ENCODE data around the gene TRNP1. TPM values are rescaled to one million over a fixed set of nuclear protein-coding genes. Genes with fewer than 3 reads are reported as not detected.

The TRNP1 gene
- total RNA-seq, 2 donors from 2014 or later = 0.22 TPM; not detected in 1

GRCh38 chr1:27032119-27032461 is 38.6 kb downstream of the TRNP1 start:
- peaks cover 3% of the 10 kb centered on the region for H3K36me3 Mint-ChIP-seq (ENCODE audit: low read depth)
- peaks cover 7% of the 10 kb centered on the region for H3K4me1 Mint-ChIP-seq
- no peaks in the 10 kb centered on the region for H3K9me3 ChIP-seq (ENCODE audit: control insufficient read depth, low read length, poor library complexity, severe bottlenecking)
- H3K27me3 Mint-ChIP-seq = peaks cover 7% of the 10 kb centered on the region
- no peak overlapping the region for H3K4me3 Mint-ChIP-seq
- no peak overlapping the region for H3K27ac Mint-ChIP-seq
- DNase-seq (no peak), ATAC-seq (no peak)

GRCh38 chr1:27033043-27033746 is 39.7 kb downstream of the TRNP1 start:
- Mint-ChIP-seq H3K36me3 (ENCODE audit: low read depth) (no peaks in the 10 kb centered on the region), H3K27me3 (peaks cover 8% of the 10 kb centered on the region), H3K4me3 (no peak overlapping the region), H3K27ac (no peak overlapping the region), H3K4me1 (peaks cover 4% of the 10 kb centered on the region)
- no peak for DNase-seq
- no peaks in the 10 kb centered on the region for H3K9me3 ChIP-seq (ENCODE audit: control insufficient read depth, low read length, poor library complexity, severe bottlenecking)
- ATAC-seq = no peak

GRCh38 chr1:27035344-27035743 is 41.9 kb downstream of the TRNP1 start:
- no peak overlapping the region for H3K4me3 Mint-ChIP-seq
- ATAC-seq = no peak
- no peak overlapping the region for H3K27ac Mint-ChIP-seq
- H3K27me3 Mint-ChIP-seq = peaks cover 20% of the 10 kb centered on the region
- H3K9me3 ChIP-seq (ENCODE audit: control insufficient read depth, low read length, poor library complexity, severe bottlenecking) = no peaks in the 10 kb centered on the region
- H3K4me1 Mint-ChIP-seq = peaks cover 4% of the 10 kb centered on the region
- H3K36me3 Mint-ChIP-seq (ENCODE audit: low read depth) = no peaks in the 10 kb centered on the region
- no peak for DNase-seq

- Mint-ChIP-seq H3K27me3 (peaks cover 25% of the 10 kb centered on the region), H3K4me3 (no peak overlapping the region), H3K27ac (no peak overlapping the region), H3K4me1 (peaks cover 4% of the 10 kb centered on the region), H3K36me3 (ENCODE audit: low read depth) (no peaks in the 10 kb centered on the region)
- no peak for DNase-seq
- H3K9me3 ChIP-seq (ENCODE audit: control insufficient read depth, low read length, poor library complexity, severe bottlenecking) = no peaks in the 10 kb centered on the region
- no peak for ATAC-seq
Observed at GRCh38 chr1:27036718-27037117, 43.2 kb downstream of the TRNP1 start.

GRCh38 chr1:27037518-27037917 is 44.0 kb downstream of the TRNP1 start:
- Mint-ChIP-seq H3K27ac (no peak overlapping the region), H3K4me1 (peaks cover 4% of the 10 kb centered on the region), H3K36me3 (ENCODE audit: low read depth) (no peaks in the 10 kb centered on the region), H3K4me3 (no peak overlapping the region), H3K27me3 (peaks cover 28% of the 10 kb centered on the region)
- ATAC-seq = no peak
- no peaks in the 10 kb centered on the region for H3K9me3 ChIP-seq (ENCODE audit: control insufficient read depth, low read length, poor library complexity, severe bottlenecking)
- DNase-seq = no peak

- H3K27me3 Mint-ChIP-seq = peaks cover 28% of the 10 kb centered on the region
- no peak overlapping the region for H3K27ac Mint-ChIP-seq
- no peak for DNase-seq
- H3K4me3 Mint-ChIP-seq = no peak overlapping the region
- H3K9me3 ChIP-seq (ENCODE audit: control insufficient read depth, low read length, poor library complexity, severe bottlenecking) = no peaks in the 10 kb centered on the region
- ATAC-seq = no peak
- H3K36me3 Mint-ChIP-seq (ENCODE audit: low read depth) = no peaks in the 10 kb centered on the region
- peaks cover 4% of the 10 kb centered on the region for H3K4me1 Mint-ChIP-seq
Observed at GRCh38 chr1:27038020-27038419, 44.5 kb downstream of the TRNP1 start.

GRCh38 chr1:27042670-27043069 is 49.2 kb downstream of the TRNP1 start:
- no peaks in the 10 kb centered on the region for H3K36me3 Mint-ChIP-seq (ENCODE audit: low read depth)
- H3K27ac Mint-ChIP-seq = no peak overlapping the region
- DNase-seq = no peak
- peaks cover 26% of the 10 kb centered on the region for H3K27me3 Mint-ChIP-seq
- no peak for ATAC-seq
- peaks cover 13% of the 10 kb centered on the region for H3K4me1 Mint-ChIP-seq
- H3K9me3 ChIP-seq (ENCODE audit: control insufficient read depth, low read length, poor library complexity, severe bottlenecking) = no peaks in the 10 kb centered on the region
- H3K4me3 Mint-ChIP-seq = no peak overlapping the region

GRCh38 chr1:27044613-27045151 is 51.2 kb downstream of the TRNP1 start:
- Mint-ChIP-seq H3K36me3 (ENCODE audit: low read depth) (no peaks in the 10 kb centered on the region), H3K4me1 (peaks cover 13% of the 10 kb centered on the region), H3K27me3 (peaks cover 12% of the 10 kb centered on the region), H3K4me3 (peak overlapping the region; percentile 67), H3K27ac (no peak overlapping the region)
- peak; percentile 76 to 93 (median 81) for DNase-seq
- H3K9me3 ChIP-seq (ENCODE audit: control insufficient read depth, low read length, poor library complexity, severe bottlenecking) = no peaks in the 10 kb centered on the region
- peak; percentile 93 for ATAC-seq

- peaks cover 13% of the 10 kb centered on the region for H3K4me1 Mint-ChIP-seq
- no peak overlapping the region for H3K4me3 Mint-ChIP-seq
- no peak overlapping the region for H3K27ac Mint-ChIP-seq
- no peaks in the 10 kb centered on the region for H3K36me3 Mint-ChIP-seq (ENCODE audit: low read depth)
- no peaks in the 10 kb centered on the region for H3K9me3 ChIP-seq (ENCODE audit: control insufficient read depth, low read length, poor library complexity, severe bottlenecking)
- ATAC-seq = peak; percentile 62
- peaks cover 5% of the 10 kb centered on the region for H3K27me3 Mint-ChIP-seq
- DNase-seq = peak; percentile 37 to 58 (median 50)
Observed at GRCh38 chr1:27045973-27046558, 52.6 kb downstream of the TRNP1 start.

GRCh38 chr1:27047914-27048313 is 54.4 kb downstream of the TRNP1 start:
- no peak for ATAC-seq
- H3K4me1 Mint-ChIP-seq = peaks cover 13% of the 10 kb centered on the region
- no peaks in the 10 kb centered on the region for H3K36me3 Mint-ChIP-seq (ENCODE audit: low read depth)
- no peak overlapping the region for H3K4me3 Mint-ChIP-seq
- no peaks in the 10 kb centered on the region for H3K27me3 Mint-ChIP-seq
- H3K9me3 ChIP-seq (ENCODE audit: control insufficient read depth, low read length, poor library complexity, severe bottlenecking) = no peaks in the 10 kb centered on the region
- DNase-seq = no peak
- peak overlapping the region; percentile 66 for H3K27ac Mint-ChIP-seq

GRCh38 chr1:27049100-27049499 is 55.6 kb downstream of the TRNP1 start:
- H3K9me3 ChIP-seq (ENCODE audit: control insufficient read depth, low read length, poor library complexity, severe bottlenecking) = no peaks in the 10 kb centered on the region
- H3K27me3 Mint-ChIP-seq = no peaks in the 10 kb centered on the region
- H3K4me1 Mint-ChIP-seq = peaks cover 13% of the 10 kb centered on the region
- H3K36me3 Mint-ChIP-seq (ENCODE audit: low read depth) = no peaks in the 10 kb centered on the region
- H3K4me3 Mint-ChIP-seq = no peak overlapping the region
- H3K27ac Mint-ChIP-seq = no peak overlapping the region
- ATAC-seq = no peak
- DNase-seq = no peak

GRCh38 chr1:27049607-27050006 is 56.1 kb downstream of the TRNP1 start:
- H3K27me3 Mint-ChIP-seq = no peaks in the 10 kb centered on the region
- DNase-seq (no peak), ATAC-seq (no peak)
- peaks cover 10% of the 10 kb centered on the region for H3K4me1 Mint-ChIP-seq
- no peak overlapping the region for H3K4me3 Mint-ChIP-seq
- no peak overlapping the region for H3K27ac Mint-ChIP-seq
- no peaks in the 10 kb centered on the region for H3K36me3 Mint-ChIP-seq (ENCODE audit: low read depth)
- no peaks in the 10 kb centered on the region for H3K9me3 ChIP-seq (ENCODE audit: control insufficient read depth, low read length, poor library complexity, severe bottlenecking)

Data from T-helper 17 cell (primary cell).